ENCODE results near the gene IAPP. TPM values are rescaled to one million over a fixed set of nuclear protein-coding genes. Genes with fewer than 3 reads are reported as not detected.

Gene IAPP
- total and polyA plus RNA-seq, 4 donors = 0.01 TPM; not detected in 3

- Histone ChIP-seq H3K9ac (ENCODE audit: insufficient read depth in 1 of 2, low read length in 2 of 2) (no peak overlapping the region), H3K9me3 (ENCODE audit: control insufficient read depth in 4 of 4, insufficient read depth in 3 of 4, low read length in 3 of 4) (peaks cover 0 to 15% (median 11%) of the 10 kb centered on the region in 4 donors), H3K36me3 (ENCODE audit: control insufficient read depth in 4 of 4, insufficient read depth in 4 of 4, low read length in 4 of 4) (no peaks in the 10 kb centered on the region), H3K27me3 (ENCODE audit: control insufficient read depth in 3 of 3, insufficient read depth in 3 of 3, low read length in 2 of 3) (no peaks in the 10 kb centered on the region), H3K4me3 (no peak overlapping the region), H3K27ac (ENCODE audit: low read depth in 1 of 2, low read length in 1 of 2) (no peak overlapping the region), H3K4me1 (ENCODE audit: control insufficient read depth in 5 of 5, insufficient read depth in 5 of 5, low read length in 5 of 5) (no peaks in the 10 kb centered on the region)
- no peak for TF ChIP-seq CTCF (IDR thresholded peaks at IDR 0.05; ENCODE audit: control extremely low read depth, extremely low read depth)
- ATAC-seq (ENCODE audit: insufficient read depth, low FRiP score) (no peak), DNase-seq (no peak)
- WGBS, 2 donors = 73% methylated on average over 1 of the region's 1 CpG
Observed at GRCh38 chr12:21330682-21331253, 41.9 kb upstream of the IAPP start.

- no peak for TF ChIP-seq CTCF (IDR thresholded peaks at IDR 0.05; ENCODE audit: control extremely low read depth, extremely low read depth)
- H3K9ac ChIP-seq (ENCODE audit: insufficient read depth in 1 of 2, low read length in 2 of 2) = no peak within 1 kb of the TSS
- WGBS, 2 donors = 48 to 70% methylated on average over 3 of the region's 3 CpGs
- peaks cover 0 to 4% (median 0%) of the 10 kb centered on the region in 4 donors for H3K9me3 ChIP-seq (ENCODE audit: control insufficient read depth in 4 of 4, insufficient read depth in 3 of 4, low read length in 3 of 4)
- no peaks in the 10 kb centered on the region for H3K36me3 ChIP-seq (ENCODE audit: control insufficient read depth in 4 of 4, insufficient read depth in 4 of 4, low read length in 4 of 4)
- peaks cover 0 to 1% (median 0%) of the 10 kb centered on the region in 5 donors for H3K4me1 ChIP-seq (ENCODE audit: control insufficient read depth in 5 of 5, insufficient read depth in 5 of 5, low read length in 5 of 5)
- H3K27me3 ChIP-seq (ENCODE audit: control insufficient read depth in 3 of 3, insufficient read depth in 3 of 3, low read length in 2 of 3) = no peaks in the 10 kb centered on the region
- H3K27ac ChIP-seq (ENCODE audit: low read depth in 1 of 2, low read length in 1 of 2) = no peak within 1 kb of the TSS
- peak in 1 of 3 donors; percentile 6 for DNase-seq
- no peak for ATAC-seq (ENCODE audit: insufficient read depth, low FRiP score)
- H3K4me3 ChIP-seq = no peak within 1 kb of the TSS
Observed at GRCh38 chr12:21334771-21335325, 37.9 kb upstream of the IAPP start, which contains the start of gene SLCO1A2. Gene SLCO1A2 (minus strand): TSS chr12:21334917. CDS start chr12:21334647, 270 bp downstream.

- ATAC-seq (ENCODE audit: insufficient read depth, low FRiP score) (no peak), DNase-seq (no peak)
- Histone ChIP-seq H3K9me3 (ENCODE audit: control insufficient read depth in 4 of 4, insufficient read depth in 3 of 4, low read length in 3 of 4) (no peaks in the 10 kb centered on the region), H3K9ac (ENCODE audit: insufficient read depth in 1 of 2, low read length in 2 of 2) (no peak overlapping the region), H3K27me3 (ENCODE audit: control insufficient read depth in 3 of 3, insufficient read depth in 3 of 3, low read length in 2 of 3) (no peaks in the 10 kb centered on the region), H3K27ac (ENCODE audit: low read depth in 1 of 2, low read length in 1 of 2) (no peak overlapping the region), H3K36me3 (ENCODE audit: control insufficient read depth in 4 of 4, insufficient read depth in 4 of 4, low read length in 4 of 4) (no peaks in the 10 kb centered on the region), H3K4me1 (ENCODE audit: control insufficient read depth in 5 of 5, insufficient read depth in 5 of 5, low read length in 5 of 5) (peaks cover 0 to 1% (median 0%) of the 10 kb centered on the region in 5 donors), H3K4me3 (no peak overlapping the region)
- TF ChIP-seq CTCF (IDR thresholded peaks at IDR 0.05; ENCODE audit: control extremely low read depth, extremely low read depth) = no peak
- 55 to 76% methylated on average over 5 of the region's 5 CpGs for whole genome bisulfite sequencing, 2 donors
Observed at GRCh38 chr12:21336656-21337055, 36.0 kb upstream of the IAPP start.

All from lung (tissue), 12 donors.